Naive B cell (primary cell): ENCODE results near the gene CYB5A. TPM values are rescaled to one million over a fixed set of nuclear protein-coding genes. Genes with fewer than 3 reads are reported as not detected.
"Not testable (repeated sequence)": the region's sequence is repeated elsewhere in the genome, so short reads cannot be mapped to it uniquely, and the experiment has no call there.

Source experiments
- ATAC-seq, 2 donors: fragments of 150-1000 bp; cut with Tn5 transposase; 2 replicates each; pipeline ENCODE4 v1.10.0; 2021; ENCODE audit warnings: low read depth in 2 of 2, mild to moderate bottlenecking in 2 of 2, moderate library complexity in 2 of 2
- DNase-seq: peaks from one replicate; pipeline ENCODE4 v3.0.0; 2022
- H3K27ac Mint-ChIP-seq, 6 donors: one replicate each; pipeline ENCODE4 v1.8.0; 2020 to 2022; ENCODE audit warnings: mild to moderate bottlenecking in 6 of 6, mixed read lengths in 6 of 6, moderate library complexity in 5 of 6, inconsistent platforms in 2 of 6
- H3K27me3 Mint-ChIP-seq, 3 donors: one replicate each; pipeline ENCODE4 v1.8.0; 2021 to 2022; ENCODE audit warnings: mixed read lengths in 3 of 3, mild to moderate bottlenecking in 1 of 3
- H3K36me3 Mint-ChIP-seq, 2 donors: one replicate each; pipeline ENCODE4 v1.8.0; 2020 to 2022; ENCODE audit warnings: mixed read lengths in 2 of 2, inconsistent platforms in 1 of 2, mild to moderate bottlenecking in 1 of 2
- H3K4me1 Mint-ChIP-seq, 3 donors: one replicate each; pipeline ENCODE4 v1.8.0; 2020 to 2022; ENCODE audit warnings: mixed read lengths in 3 of 3, inconsistent platforms in 1 of 3, mild to moderate bottlenecking in 1 of 3, moderate library complexity in 1 of 3
- H3K4me3 Mint-ChIP-seq, 8 donors: one replicate each; pipeline ENCODE4 v1.8.0; 2020 to 2022; ENCODE audit warnings: mild to moderate bottlenecking in 8 of 8, mixed read lengths in 8 of 8, moderate library complexity in 8 of 8, inconsistent platforms in 2 of 8
- H3K9me3 Mint-ChIP-seq, 7 donors: one replicate each; pipeline ENCODE4 v1.8.0; 2020 to 2022; ENCODE audit warnings: mixed read lengths in 7 of 7, mild to moderate bottlenecking in 5 of 7, inconsistent platforms in 2 of 7, moderate library complexity in 1 of 7
- polyA plus RNA-seq, 6 donors: library from polyadenylated mRNA; unstranded; fragments of 300-500 nt; fragmentation: Illumina TruSeq; gene quantifications; one replicate each; pipeline ENCODE4 v1.2.3, GENCODE V29; 2021; ENCODE audit warnings: low read depth in 6 of 6

CYB5A gene
- polyA plus RNA-seq, 6 donors from 2014 or later: 64.2 to 214 (median 151) TPM

DNA sequence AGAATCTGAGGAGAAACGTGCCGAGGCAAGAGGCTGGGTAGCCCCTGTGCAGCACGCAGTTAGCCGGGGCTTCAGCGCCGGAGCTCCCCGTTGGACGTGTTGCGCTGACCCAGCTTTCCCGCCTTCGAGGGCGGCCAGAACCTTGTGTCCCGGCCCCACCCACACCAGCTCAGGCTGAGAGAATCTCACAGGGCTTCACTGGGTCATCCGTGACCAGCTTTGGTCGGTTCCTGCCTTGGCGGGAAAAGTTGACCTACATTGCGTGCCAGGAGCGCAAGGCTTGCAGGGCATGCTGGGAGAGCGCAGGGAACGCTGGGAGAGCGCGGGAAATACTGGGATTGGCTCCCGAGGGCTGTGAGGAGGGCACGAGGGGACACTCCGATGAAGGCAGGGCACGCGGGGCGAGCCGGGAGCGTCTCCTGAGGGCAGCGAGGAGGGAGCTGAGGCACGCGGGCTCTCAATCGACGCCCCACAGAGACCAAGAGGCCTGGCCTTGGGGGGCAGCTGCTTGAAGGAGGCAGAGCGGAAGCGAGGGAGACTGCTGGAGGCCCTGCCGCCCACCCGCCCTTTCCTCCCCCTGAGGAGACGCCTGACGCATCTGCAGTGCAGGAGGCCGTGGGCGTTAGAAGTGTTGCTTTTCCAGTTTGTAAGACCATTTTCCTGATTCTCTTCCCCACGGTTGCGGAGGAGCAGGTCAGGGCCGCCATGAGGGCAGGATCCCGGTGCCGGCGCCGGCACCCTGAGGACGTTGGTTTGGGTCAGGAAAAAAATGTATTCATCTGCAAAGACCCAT lies 23.9 kb upstream of the CYB5A start, which contains the start of gene C18orf63:
TSS of gene C18orf63 (plus strand) at position 376 of the 793 bp plus-strand sequence. CDS start 2,027 bp downstream, outside the sequence.
- ATAC-seq: no peak
- H3K9me3 Mint-ChIP-seq: peaks cover 0 to 6% (median 4%) of the 10 kb centered on the region in 7 donors
- H3K27ac Mint-ChIP-seq: peak within 1 kb of the TSS in 2 of 6 donors; percentile 67 to 81
- no peak for DNase-seq
- H3K27me3 Mint-ChIP-seq: peaks cover under 1 to 15% (median 12%) of the 10 kb centered on the region in 3 donors
- no peak within 1 kb of the TSS for H3K4me3 Mint-ChIP-seq
- no peaks in the 10 kb centered on the region for H3K36me3 Mint-ChIP-seq
- H3K4me1 Mint-ChIP-seq: peaks cover 0 to 5% (median 4%) of the 10 kb centered on the region in 3 donors

DNA sequence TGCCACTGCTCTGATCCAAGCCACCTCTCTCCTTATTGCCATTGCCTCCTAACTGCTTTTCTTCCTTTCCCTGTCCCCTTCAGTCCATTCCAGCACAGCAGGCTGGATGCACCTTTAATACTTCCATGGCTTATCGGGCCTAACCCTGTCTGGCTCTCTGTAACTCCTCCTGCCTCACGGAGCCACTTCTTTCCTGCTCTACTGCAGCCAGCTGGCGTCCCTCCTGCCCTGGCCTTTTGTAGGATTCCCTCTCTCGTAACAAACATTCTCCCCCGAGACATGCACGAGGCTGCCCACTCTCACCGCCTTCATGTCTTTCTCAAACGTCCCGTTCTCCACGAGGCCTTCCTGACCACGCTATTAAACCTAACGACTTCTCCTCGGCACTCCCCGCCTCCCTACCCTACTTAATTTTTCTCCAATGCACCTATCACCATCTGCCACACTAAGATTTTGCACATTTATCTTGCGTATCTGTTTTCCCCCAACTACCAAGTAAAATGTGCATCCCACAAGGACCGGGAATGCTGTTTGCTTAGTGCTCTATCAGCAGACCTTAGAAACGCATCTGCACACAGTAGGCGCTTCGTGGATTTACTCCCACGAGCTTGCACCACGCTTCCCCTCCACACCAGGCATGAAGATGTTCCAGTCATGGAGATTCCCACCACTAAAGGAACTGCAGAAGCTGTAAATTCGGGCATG lies 23.1 kb upstream of the CYB5A start:
- ATAC-seq: no peak

DNA sequence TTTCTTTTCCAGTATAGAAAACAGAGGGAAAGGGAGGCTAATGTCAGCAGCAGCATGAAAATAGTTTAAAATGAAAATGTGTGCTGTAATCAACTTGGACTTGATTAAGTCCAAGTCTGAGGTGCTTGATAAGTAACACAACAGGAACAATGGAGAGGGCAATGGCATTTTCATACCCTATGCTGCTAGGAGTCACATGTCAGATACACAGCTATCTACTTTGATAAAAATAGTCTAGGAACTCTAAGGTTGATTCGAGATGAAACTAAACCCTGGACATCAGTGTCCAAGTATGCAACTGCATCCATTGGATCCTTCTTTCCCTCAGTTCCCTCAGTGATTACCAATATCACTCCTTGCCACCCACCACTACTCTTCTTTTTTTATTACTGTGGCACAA lies 19.2 kb upstream of the CYB5A start:
- ATAC-seq (no peak), DNase-seq (no peak)
- Mint-ChIP-seq H3K4me3 (no peak overlapping the region), H3K4me1 (peaks cover 0 to 6% (median 0%) of the 10 kb centered on the region in 3 donors), H3K27me3 (peaks cover 17 to 41% (median 30%) of the 10 kb centered on the region in 3 donors), H3K27ac (no peak overlapping the region), H3K9me3 (peaks cover 0 to 2% (median 0%) of the 10 kb centered on the region in 7 donors), H3K36me3 (no peaks in the 10 kb centered on the region)

More for the DNA sequence above, 23.1 kb upstream of the CYB5A start:
- Mint-ChIP-seq H3K27me3 (peaks cover 8 to 23% (median 16%) of the 10 kb centered on the region in 3 donors), H3K4me3 (no peak overlapping the region), H3K27ac (peak overlapping the region in 2 of 6 donors; percentile 67 to 81), H3K36me3 (no peaks in the 10 kb centered on the region), H3K9me3 (peaks cover 0 to 2% (median under 1%) of the 10 kb centered on the region in 7 donors), H3K4me1 (peaks cover 0 to 6% (median 2%) of the 10 kb centered on the region in 3 donors)
- DNase-seq: no peak

DNA sequence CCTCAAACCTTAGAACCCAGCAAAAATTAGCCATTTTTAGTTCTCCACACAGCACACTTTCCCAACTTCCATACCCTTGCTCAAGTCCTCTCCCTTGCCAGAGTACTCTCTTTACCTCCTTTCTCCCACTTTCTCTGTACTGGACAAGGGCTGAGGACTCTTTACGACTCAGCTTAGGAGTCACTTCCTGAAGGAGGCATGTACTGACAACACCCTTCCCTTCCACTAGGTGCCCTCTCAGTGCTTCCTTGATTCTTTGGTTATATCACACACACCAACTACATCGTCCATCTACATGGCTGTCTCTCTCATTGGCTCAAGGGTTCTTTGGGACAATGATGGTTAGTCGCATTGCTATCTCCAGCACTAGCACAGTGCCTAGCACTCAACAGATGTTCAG lies 18.6 kb upstream of the CYB5A start:
- H3K36me3 Mint-ChIP-seq: no peaks in the 10 kb centered on the region
- H3K4me3 Mint-ChIP-seq: no peak overlapping the region
- DNase-seq (peak; percentile 25), ATAC-seq (peak; percentile 84 to 91)
- peaks cover 0 to 6% (median 0%) of the 10 kb centered on the region in 3 donors for H3K4me1 Mint-ChIP-seq
- H3K27ac Mint-ChIP-seq: peak overlapping the region in 2 of 6 donors; percentile 1 to 5
- peaks cover 18 to 41% (median 31%) of the 10 kb centered on the region in 3 donors for H3K27me3 Mint-ChIP-seq
- peaks cover 0 to 2% (median 0%) of the 10 kb centered on the region in 7 donors for H3K9me3 Mint-ChIP-seq

DNA sequence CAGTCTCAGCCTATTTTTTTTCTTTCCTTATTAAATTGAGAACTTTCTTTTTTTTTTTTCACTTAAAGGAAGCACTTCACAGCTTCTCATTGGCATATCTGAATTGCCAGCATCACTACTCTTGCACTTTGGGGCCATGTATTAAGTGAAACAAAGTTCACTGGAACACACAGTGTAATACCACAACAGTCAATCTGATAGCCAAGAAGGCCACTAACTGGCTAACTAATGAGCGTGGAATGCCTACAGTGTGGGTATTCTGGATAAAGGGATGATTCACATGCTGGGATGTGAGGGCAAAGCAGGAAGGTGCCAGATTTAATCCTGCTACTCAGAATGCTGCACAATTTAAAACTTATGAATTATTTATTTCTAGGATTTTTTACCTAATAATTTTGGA lies 12.2 kb upstream of the CYB5A start:
- no peak for ATAC-seq
- H3K27ac Mint-ChIP-seq: no peak overlapping the region
- DNase-seq: no peak
- H3K9me3 Mint-ChIP-seq: no peaks in the 10 kb centered on the region
- H3K4me3 Mint-ChIP-seq: no peak overlapping the region
- H3K36me3 Mint-ChIP-seq: no peaks in the 10 kb centered on the region
- H3K27me3 Mint-ChIP-seq: peaks cover 17 to 29% (median 23%) of the 10 kb centered on the region in 3 donors
- H3K4me1 Mint-ChIP-seq: no peaks in the 10 kb centered on the region

DNA sequence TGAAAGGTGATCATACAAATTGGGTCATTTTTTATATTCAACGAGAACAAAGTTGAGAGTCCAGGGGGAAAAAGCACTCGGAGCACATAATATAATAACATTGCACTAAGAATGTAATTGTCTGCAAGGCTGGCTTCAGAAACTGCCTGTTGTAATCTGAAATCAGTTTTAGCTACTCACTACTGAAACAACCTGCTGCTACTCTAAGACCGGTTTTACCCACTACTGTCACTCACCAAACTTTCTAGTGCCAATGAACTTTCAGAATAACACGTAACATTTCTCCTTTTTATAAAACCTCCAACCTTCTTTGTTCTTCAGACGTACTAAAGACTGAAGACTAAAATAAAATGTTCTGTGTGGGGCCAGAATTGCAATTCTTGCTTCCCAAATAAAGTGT lies 11.5 kb upstream of the CYB5A start:
- no peaks in the 10 kb centered on the region for H3K4me1 Mint-ChIP-seq
- peaks cover 17 to 28% (median 28%) of the 10 kb centered on the region in 3 donors for H3K27me3 Mint-ChIP-seq
- DNase-seq (no peak), ATAC-seq (no peak)
- peaks cover 0 to 6% (median 0%) of the 10 kb centered on the region in 7 donors for H3K9me3 Mint-ChIP-seq
- no peak overlapping the region for H3K4me3 Mint-ChIP-seq
- H3K27ac Mint-ChIP-seq: no peak overlapping the region
- no peaks in the 10 kb centered on the region for H3K36me3 Mint-ChIP-seq

DNA sequence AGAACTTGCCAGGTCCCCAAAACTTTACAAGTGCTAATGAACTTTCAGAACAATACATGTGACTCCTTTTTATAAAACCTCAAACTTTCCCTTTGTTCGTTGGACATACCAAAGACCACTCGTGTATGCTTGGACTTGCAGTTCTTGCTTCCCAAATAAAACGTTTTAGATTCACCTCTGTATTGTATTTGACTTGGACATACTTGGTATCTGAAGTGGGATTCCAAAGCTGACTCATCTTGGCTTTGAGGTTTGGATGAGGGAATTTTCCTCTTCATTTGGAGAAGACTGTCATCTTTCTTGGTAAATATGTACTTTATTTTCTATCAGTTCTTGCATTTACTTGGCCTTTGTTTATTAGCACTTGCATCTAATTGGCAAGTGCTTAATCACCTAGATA lies 8.0 kb upstream of the CYB5A start:
- ATAC-seq (no peak), DNase-seq (no peak)
- Mint-ChIP-seq H3K9me3 (peaks cover 0 to 8% (median 0%) of the 10 kb centered on the region in 7 donors), H3K4me3 (no peak overlapping the region), H3K27ac (no peak overlapping the region), H3K27me3 (peaks cover 6 to 13% (median 13%) of the 10 kb centered on the region in 3 donors), H3K36me3 (no peaks in the 10 kb centered on the region), H3K4me1 (no peaks in the 10 kb centered on the region)

DNA sequence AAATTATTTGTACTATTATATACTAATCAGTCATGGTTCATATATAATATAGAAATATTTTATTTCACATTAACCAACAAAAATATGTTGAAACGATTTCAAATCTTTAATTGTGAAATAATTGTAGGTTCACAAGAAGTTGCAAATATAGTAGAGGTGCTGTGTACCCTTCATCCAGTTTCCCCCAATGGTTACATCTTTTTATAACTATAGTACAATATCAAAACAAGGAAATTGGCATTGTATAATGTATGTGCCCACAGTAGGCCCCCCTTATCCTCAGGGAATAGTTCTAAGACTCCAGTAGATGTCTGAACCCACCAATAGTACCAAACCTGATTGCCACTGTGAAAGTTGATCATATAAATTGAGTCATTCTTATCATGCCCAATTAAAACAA lies 7.4 kb upstream of the CYB5A start:
- H3K4me1 Mint-ChIP-seq: no peaks in the 10 kb centered on the region
- DNase-seq (no peak), ATAC-seq (no peak)
- H3K27ac Mint-ChIP-seq: no peak overlapping the region
- peaks cover 6 to 13% (median 7%) of the 10 kb centered on the region in 3 donors for H3K27me3 Mint-ChIP-seq
- no peak overlapping the region for H3K4me3 Mint-ChIP-seq
- H3K36me3 Mint-ChIP-seq: no peaks in the 10 kb centered on the region
- H3K9me3 Mint-ChIP-seq: peaks cover 0 to 8% (median 0%) of the 10 kb centered on the region in 7 donors

DNA sequence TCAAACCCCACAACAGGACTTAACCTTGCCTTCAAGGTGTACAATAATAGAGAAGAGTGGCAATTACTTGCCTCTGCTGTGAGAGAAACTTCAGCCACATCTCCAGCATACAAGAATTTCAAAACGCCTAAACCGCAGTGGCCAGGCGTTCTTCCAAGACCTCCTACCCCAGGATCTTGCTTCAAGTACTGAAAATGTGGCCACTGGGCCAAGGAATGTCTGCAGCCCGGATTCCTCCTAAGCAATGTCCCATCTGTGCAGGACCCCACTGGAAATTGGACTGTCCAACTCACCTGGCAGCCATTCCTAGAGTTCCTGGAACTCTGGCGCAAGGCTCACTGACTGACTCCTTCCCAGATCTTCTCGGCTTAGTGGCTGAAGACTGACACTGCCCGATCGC lies 2.8 kb upstream of the CYB5A start:
- peaks cover 0 to 8% (median 0%) of the 10 kb centered on the region in 3 donors for H3K27me3 Mint-ChIP-seq
- H3K4me1 Mint-ChIP-seq: peaks cover 5 to 28% (median 8%) of the 10 kb centered on the region in 3 donors

DNA sequence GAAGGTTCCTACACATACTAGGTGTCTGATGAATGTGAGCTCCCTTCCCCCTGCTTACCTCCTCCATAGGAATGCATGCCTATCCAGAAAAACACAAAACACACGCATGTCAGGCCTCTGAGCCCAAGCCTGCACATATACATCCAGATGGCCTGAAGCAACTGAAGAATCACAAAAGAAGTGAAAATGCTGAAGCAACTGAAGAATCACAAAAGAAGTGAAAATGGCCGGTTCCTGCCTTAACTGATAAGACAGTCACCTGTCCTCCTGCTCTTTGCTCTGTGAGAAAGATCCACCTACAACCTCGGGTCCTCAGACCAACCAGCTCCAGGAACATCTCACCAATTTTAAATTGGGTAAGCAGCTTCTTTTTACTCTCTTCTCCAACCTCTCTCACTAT lies 1.2 kb upstream of the CYB5A start:
- Mint-ChIP-seq H3K4me3 (peak overlapping the region in 3 of 8 donors; percentile 93 to 99 (median 98)), H3K4me1 (peaks cover 18 to 43% (median 18%) of the 10 kb centered on the region in 3 donors), H3K27ac (peak overlapping the region in 1 of 6 donors; percentile 88)
- H3K27me3 Mint-ChIP-seq, ATAC-seq, H3K36me3 Mint-ChIP-seq, H3K9me3 Mint-ChIP-seq, DNase-seq: not testable (repeated sequence)

More for the DNA sequence above, 2.8 kb upstream of the CYB5A start:
- Mint-ChIP-seq H3K36me3 (peaks cover 0 to 7% of the 10 kb centered on the region in 2 donors), H3K9me3 (peaks cover 0 to 8% (median 2%) of the 10 kb centered on the region in 7 donors), H3K27ac (no peak overlapping the region), H3K4me3 (no peak overlapping the region)
- no peak for ATAC-seq
- no peak for DNase-seq

DNA sequence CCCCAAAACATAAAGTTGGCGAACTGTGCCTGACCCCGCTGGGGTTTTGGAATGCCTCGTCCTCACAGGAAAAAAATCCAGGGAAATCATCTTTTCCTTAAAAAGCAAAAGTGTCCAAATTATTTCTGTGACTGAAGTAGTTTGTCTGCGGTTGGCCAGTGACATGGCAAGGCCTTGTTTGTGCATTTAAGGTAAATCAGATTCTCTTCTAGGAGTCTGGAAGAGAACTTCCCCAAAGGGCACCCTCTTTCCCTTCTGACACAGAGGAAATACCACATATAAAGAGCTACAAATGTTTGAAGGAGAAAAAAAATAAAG lies 737 bp upstream of the CYB5A start:
- H3K36me3 Mint-ChIP-seq: peaks cover 0 to 7% of the 10 kb centered on the region in 2 donors
- ATAC-seq (no peak), DNase-seq (no peak)
- peak overlapping the region in 5 of 6 donors; percentile 46 to 98 (median 96) for H3K27ac Mint-ChIP-seq
- no peaks in the 10 kb centered on the region for H3K27me3 Mint-ChIP-seq
- peak overlapping the region in 3 of 8 donors; percentile 93 to 99 (median 98) for H3K4me3 Mint-ChIP-seq
- H3K4me1 Mint-ChIP-seq: peaks cover 18 to 46% (median 23%) of the 10 kb centered on the region in 3 donors
- peaks cover 0 to 2% (median 0%) of the 10 kb centered on the region in 7 donors for H3K9me3 Mint-ChIP-seq

DNA sequence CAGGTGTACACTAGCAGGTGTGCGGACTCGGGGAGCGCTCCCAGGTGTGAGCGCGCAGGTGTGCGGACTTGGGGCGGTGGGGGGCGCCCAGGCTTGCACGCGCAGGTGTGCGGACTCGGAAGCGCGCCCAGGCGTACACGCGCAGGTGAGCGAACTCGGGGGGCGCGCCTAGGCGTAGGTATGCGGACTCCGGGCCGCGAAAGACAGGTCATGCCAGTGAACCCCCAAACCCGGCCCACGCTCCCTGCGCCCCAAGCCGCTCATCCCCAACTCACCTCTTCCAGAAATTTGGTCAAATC lies 342 bp downstream of the CYB5A start:
- peaks cover 24 to 55% (median 24%) of the 10 kb centered on the region in 3 donors for H3K4me1 Mint-ChIP-seq
- H3K9me3 Mint-ChIP-seq: peaks cover 0 to 2% (median 0%) of the 10 kb centered on the region in 7 donors
- peaks cover 0 to 7% of the 10 kb centered on the region in 2 donors for H3K36me3 Mint-ChIP-seq
- H3K27me3 Mint-ChIP-seq: no peaks in the 10 kb centered on the region
- ATAC-seq (no peak), DNase-seq (no peak)
- H3K27ac Mint-ChIP-seq: peak overlapping the region; percentile 87 to 98 (median 96)
- H3K4me3 Mint-ChIP-seq: peak overlapping the region in 3 of 8 donors; percentile 93 to 99 (median 98)

DNA sequence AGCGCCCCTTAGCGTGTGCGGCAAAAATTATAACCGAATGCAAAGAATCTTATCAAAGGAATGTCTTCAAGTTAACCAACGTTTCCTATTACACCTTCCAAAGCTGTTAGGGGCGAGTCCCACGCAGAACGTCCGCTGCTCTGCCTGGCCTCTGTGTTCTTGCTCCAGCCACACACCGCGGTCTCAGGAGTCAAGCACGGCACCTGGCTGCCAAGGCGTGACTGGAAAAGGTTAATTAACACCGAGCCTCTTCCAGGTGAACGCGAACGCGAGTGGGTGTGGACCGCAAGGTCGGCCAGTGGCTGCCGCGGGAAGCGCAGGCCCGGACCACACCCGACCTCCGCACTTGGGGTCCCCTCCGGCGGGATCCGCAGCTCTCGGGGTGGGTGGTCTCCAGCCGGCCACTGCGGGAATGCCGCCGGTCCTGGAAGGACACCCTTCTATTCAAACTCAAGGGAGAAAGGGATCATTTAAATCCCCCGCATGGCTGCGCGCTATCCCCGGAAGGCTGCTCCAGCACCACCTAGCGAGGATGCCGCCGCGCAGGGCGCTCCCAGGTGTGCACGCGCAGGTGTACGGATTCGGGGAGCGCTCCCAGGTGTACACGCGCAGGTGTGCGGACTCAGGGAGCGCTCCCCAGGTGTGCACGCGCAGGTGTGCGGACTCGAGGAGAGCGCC lies 830 bp downstream of the CYB5A start:
- Mint-ChIP-seq H3K27me3 (no peaks in the 10 kb centered on the region), H3K36me3 (peaks cover 0 to 7% of the 10 kb centered on the region in 2 donors), H3K4me1 (peaks cover 24 to 56% (median 26%) of the 10 kb centered on the region in 3 donors), H3K9me3 (peaks cover 0 to 2% (median 0%) of the 10 kb centered on the region in 7 donors), H3K27ac (peak overlapping the region in 1 of 6 donors; percentile 96), H3K4me3 (peak overlapping the region in 3 of 8 donors; percentile 93 to 99 (median 98))
- DNase-seq (peak; percentile 6), ATAC-seq (no peak)
